BJ (cell line): ENCODE results near the gene ZNF582. TPM values are rescaled to one million over a fixed set of nuclear protein-coding genes. Genes with fewer than 3 reads are reported as not detected.

ENCODE experiments used
- CTCF ChIA-PET: fragments of 350-600 bp; formaldehyde crosslinking; extraction: SDS; loops from one replicate; lab custom pipeline; 2021; ENCODE audit warnings: antibody characterized with exemption, inconsistent platforms; lab: Yijun Ruan, JAX
- POLR2A ChIA-PET: fragments of 300-600 bp; sonication (Branson Sonifier 250); formaldehyde crosslinking; extraction: SDS; loops from one replicate; lab custom pipeline; 2021; ENCODE audit warnings: antibody characterized with exemption; lab: Charles Lee
- DNase-seq: peaks from one replicate; pipeline ENCODE4 v3.0.0-alpha.2; 2011; ENCODE audit warnings: low read depth
- H3K27me3 ChIP-seq: 2 replicates; pipeline ENCODE4 v1.6.0; 2011; ENCODE audit warnings: low read length; ENCODE audit not compliant: control insufficient read depth, insufficient read depth
- H3K36me3 ChIP-seq: 2 replicates; pipeline ENCODE4 v1.5.1; 2011; ENCODE audit warnings: low read length; ENCODE audit not compliant: control insufficient read depth, insufficient read depth
- H3K4me3 ChIP-seq: 2 replicates; pipeline ENCODE4 v1.5.1; 2011; ENCODE audit warnings: low read depth, mild to moderate bottlenecking, control low read depth, low read length
- polyA plus RNA-seq: library from polyadenylated mRNA; depleted of rRNA; stranded (reverse); fragments of >200 nt; gene quantifications from 2 replicates; pipeline ENCODE4 v1.2.3, GENCODE V29; 2011
- TF ChIP-seq, protein P1 (sequence below): IDR thresholded peaks from 2 replicates; pipeline ENCODE4 v1.5.1; 2011; ENCODE audit warnings: low read depth, mild to moderate bottlenecking, control low read depth, inconsistent platforms, low read length, moderate library complexity; ENCODE audit not compliant: insufficient read depth

The ZNF582 gene
- polyA plus RNA-seq, 1 experiment = 2.4 TPM

DNA sequence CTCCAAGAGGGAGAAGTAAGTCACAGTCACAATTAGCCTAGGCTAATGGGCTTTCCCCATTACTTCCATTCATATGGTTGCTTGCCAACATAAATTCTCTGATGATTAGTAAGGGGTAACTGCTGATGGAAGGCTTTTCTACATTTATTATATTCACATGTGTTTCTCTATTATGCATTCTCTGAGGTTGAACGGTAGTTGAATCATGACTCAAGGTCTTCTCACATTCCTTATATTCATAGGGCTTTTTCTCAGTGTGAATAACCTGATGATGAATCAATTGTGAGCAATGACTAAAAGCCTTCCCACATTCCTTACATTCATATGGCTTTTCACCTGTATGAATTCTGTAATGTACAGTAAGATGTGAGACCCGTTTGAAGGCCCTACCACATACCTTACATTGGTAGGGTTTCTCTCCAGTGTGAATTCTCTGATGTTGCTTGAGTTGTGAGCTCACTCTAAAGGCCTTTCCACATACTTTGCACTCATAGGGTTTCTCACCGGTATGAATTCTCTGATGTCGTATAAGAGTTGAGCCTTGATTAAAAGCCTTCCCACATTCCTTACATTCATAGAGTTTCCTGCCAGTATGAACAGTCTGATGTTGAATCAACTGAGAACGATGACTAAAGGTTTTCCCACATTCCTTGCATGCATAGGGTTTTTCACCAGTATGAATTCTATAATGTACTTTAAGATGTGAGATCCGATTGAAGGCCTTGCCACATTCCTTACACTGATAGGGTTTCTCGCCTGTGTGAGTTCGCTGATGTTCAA lies 9.3 kb downstream of the ZNF582 start:
- DNase-seq = no peak
- POLR2A ChIA-PET = no interaction called here
- H3K4me3 ChIP-seq = no peak overlapping the region
- CTCF ChIA-PET = no interaction called here
- no peaks in the 10 kb centered on the region for H3K36me3 ChIP-seq
- TF ChIP-seq, protein P1, sequence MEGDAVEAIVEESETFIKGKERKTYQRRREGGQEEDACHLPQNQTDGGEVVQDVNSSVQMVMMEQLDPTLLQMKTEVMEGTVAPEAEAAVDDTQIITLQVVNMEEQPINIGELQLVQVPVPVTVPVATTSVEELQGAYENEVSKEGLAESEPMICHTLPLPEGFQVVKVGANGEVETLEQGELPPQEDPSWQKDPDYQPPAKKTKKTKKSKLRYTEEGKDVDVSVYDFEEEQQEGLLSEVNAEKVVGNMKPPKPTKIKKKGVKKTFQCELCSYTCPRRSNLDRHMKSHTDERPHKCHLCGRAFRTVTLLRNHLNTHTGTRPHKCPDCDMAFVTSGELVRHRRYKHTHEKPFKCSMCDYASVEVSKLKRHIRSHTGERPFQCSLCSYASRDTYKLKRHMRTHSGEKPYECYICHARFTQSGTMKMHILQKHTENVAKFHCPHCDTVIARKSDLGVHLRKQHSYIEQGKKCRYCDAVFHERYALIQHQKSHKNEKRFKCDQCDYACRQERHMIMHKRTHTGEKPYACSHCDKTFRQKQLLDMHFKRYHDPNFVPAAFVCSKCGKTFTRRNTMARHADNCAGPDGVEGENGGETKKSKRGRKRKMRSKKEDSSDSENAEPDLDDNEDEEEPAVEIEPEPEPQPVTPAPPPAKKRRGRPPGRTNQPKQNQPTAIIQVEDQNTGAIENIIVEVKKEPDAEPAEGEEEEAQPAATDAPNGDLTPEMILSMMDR = no peak
- no peaks in the 10 kb centered on the region for H3K27me3 ChIP-seq

DNA sequence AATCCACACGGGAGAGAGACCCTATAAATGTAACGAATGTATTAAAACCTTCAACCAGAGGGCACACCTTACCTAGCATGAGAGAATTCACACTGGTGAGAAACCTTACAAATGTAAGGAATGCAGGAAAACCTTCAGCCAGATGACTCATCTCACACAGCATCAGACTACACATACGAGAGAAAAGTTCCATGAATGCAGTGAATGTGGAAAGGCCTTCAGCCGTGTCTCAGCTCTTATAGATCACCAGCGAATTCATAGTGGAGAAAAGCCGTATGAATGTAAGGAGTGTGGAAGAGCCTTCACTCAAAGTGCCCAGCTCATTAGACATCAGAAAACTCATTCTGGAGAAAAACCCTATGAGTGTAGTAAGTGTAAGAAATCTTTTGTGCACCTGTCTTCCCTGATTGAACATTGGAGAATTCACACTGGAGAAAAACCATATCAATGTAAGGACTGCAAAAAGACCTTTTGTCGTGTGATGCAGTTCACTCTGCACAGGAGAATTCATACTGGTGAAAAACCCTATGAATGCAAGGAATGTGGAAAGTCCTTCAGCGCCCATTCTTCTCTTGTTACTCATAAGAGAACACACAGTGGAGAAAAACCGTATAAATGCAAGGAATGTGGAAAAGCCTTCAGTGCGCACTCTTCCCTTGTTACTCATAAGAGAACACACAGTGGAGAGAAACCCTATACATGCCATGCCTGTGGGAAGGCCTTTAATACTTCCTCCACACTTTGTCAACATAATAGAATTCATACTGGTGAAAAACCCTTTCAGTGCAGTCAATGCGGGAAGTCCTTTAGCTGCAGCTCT lies 16.0 kb downstream of the ZNF582 start:
- Histone ChIP-seq H3K36me3 (peaks cover 17% of the 10 kb centered on the region), H3K27me3 (no peaks in the 10 kb centered on the region), H3K4me3 (no peak overlapping the region)
- TF ChIP-seq, protein P1 = no peak
- ChIA-PET POLR2A (no interaction called here), CTCF (no interaction called here)
- no peak for DNase-seq

DNA sequence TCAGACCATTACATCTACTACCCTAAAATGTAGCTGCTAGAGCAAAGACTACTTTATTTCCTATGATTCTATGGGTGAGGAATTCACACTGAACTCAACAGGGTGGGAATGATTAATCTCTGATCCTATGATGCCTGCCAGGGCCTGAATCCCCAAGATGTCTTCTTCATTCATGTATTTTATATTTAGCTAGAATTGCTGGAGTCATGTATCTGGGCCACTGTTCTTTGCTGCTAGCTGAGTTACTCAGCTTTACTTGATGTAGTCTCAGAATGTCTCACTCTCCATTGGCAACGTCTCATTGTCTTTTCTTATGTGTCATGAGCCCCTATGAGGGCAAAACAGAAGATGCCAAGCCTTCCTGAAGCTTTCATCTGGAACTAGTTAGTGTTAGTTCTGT lies 21.1 kb downstream of the ZNF582 start:
- H3K27me3 ChIP-seq = no peaks in the 10 kb centered on the region
- TF ChIP-seq, protein P1 = no peak
- no peak overlapping the region for H3K4me3 ChIP-seq
- POLR2A ChIA-PET = no interaction called here
- DNase-seq = no peak
- peaks cover 11% of the 10 kb centered on the region for H3K36me3 ChIP-seq
- CTCF ChIA-PET = interaction anchor here (1.2 to 2.4 kb wide), 2 partner anchors 15 to 21 kb away, joined by 4 to 7 read pairs; partner anchors contain the start of gene ZNF582

DNA sequence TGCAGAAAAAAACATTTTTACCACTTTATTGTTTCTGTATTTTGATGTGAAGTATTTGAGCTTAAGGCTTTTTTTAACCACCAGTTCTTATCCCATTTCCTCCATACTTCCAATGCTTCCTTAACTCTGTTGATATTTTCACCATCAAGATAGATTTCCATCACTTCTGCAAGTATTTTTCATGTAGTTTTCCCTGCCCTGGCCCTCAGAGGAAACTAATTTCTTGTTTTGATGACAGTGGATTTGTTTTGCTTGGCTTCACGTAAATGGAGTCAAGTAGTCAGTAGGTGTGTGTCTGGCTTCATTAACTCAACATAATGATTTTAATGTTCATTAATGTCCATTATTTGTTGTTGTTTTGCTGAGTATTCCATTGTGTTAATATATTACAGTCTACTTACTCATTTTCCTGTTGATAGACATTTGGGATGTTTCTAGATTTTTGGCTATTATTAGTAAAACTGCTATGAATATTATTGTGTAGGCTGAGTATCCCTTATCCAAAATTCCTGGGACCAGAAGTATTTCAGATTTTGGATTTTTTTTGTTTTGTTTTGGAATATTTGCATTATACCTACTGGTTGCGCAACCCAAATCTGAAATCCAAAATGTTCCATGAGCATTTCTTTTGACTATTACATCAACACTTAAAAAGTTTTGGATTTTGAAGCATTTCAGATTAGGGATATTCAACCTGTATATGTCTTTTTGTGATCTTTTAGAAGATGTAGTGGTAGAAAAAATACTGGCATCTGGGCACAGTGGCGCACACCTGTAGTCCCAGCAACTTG lies 23.3 kb downstream of the ZNF582 start:
- ChIA-PET CTCF (no interaction called here), POLR2A (no interaction called here)

More for the DNA sequence above, 23.3 kb downstream of the ZNF582 start:
- TF ChIP-seq, protein P1 = no peak
- H3K36me3 ChIP-seq = peaks cover 7% of the 10 kb centered on the region
- H3K4me3 ChIP-seq = no peak overlapping the region
- DNase-seq = no peak
- H3K27me3 ChIP-seq = no peaks in the 10 kb centered on the region
